ENCODE data around the gene FEZ2. TPM values are rescaled to one million over a fixed set of nuclear protein-coding genes. Genes with fewer than 3 reads are reported as not detected.

The FEZ2 gene
- total RNA-seq, 3 donors from 2014 or later (not counting 1 experiment from before 2014, with no cell fraction given) = 25.9 to 41.7 (median 36.0) TPM

- no peak for TF ChIP-seq CTCF (IDR thresholded peaks at IDR 0.05)
- peaks cover 10 to 22% of the 10 kb centered on the region in 2 donors for H3K4me1 Mint-ChIP-seq
- H3K36me3 ChIP-seq (ENCODE audit: control insufficient read depth, insufficient read depth, low read length) = peaks cover 23% of the 10 kb centered on the region
- no peak overlapping the region for H3K4me3 ChIP-seq (ENCODE audit: low read length)
- no peak overlapping the region for H3K27ac ChIP-seq (ENCODE audit: low read length)
- no peak overlapping the region for H3K27ac Mint-ChIP-seq
- H3K27me3 Mint-ChIP-seq (ENCODE audit: low read depth in 2 of 2) = no peaks in the 10 kb centered on the region
- H3K4me3 Mint-ChIP-seq = no peak overlapping the region
- no peaks in the 10 kb centered on the region for H3K36me3 Mint-ChIP-seq
- no peaks in the 10 kb centered on the region for H3K9me3 ChIP-seq (ENCODE audit: control insufficient read depth, insufficient read depth, low read length)
- no peak for ATAC-seq
- intact Hi-C loops (cut with micrococcal nuclease) = no loop called here
- no peaks in the 10 kb centered on the region for H3K27me3 ChIP-seq (ENCODE audit: control insufficient read depth, insufficient read depth, low read length)
- H3K4me1 ChIP-seq (ENCODE audit: control insufficient read depth, insufficient read depth, low read length) = no peaks in the 10 kb centered on the region
- 88% methylated on average over 7 of the region's 8 CpGs for WGBS (ENCODE audit: insufficient coverage)
- DNase-seq = no peak
- H3K9me3 Mint-ChIP-seq = no peaks in the 10 kb centered on the region
Measured at GRCh38 chr2:36561237-36561944, 36.6 kb downstream of the FEZ2 start.

DNA sequence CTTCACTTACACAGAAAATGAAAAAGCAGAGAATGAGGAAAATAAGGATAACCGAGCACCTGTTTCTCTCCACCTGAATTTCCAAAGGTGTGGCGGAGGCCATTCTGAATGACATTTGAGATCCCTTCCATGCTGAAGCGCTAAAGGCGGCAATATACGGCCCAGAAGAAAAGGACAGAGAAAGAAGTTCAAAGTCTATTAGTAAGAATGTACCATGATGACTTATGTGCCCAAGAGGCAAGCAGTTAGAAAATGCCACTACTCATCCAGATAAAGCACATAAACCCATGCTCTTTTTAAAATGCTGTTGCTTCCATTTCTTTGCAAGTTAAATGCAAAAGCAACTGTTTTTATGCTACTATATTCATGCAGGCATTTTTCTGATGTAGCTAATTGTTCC, 37.2 kb downstream of the FEZ2 start:
- H3K9me3 ChIP-seq (ENCODE audit: control insufficient read depth, insufficient read depth, low read length) = no peaks in the 10 kb centered on the region
- ATAC-seq = no peak
- Mint-ChIP-seq H3K36me3 (no peaks in the 10 kb centered on the region), H3K27ac (no peak overlapping the region), H3K4me3 (no peak overlapping the region), H3K9me3 (no peaks in the 10 kb centered on the region), H3K27me3 (ENCODE audit: low read depth in 2 of 2) (no peaks in the 10 kb centered on the region), H3K4me1 (peaks cover 10 to 22% of the 10 kb centered on the region in 2 donors)
- no peak for TF ChIP-seq CTCF (IDR thresholded peaks at IDR 0.05)
- no peak overlapping the region for H3K4me3 ChIP-seq (ENCODE audit: low read length)
- intact Hi-C loops (cut with micrococcal nuclease) = no loop called here
- H3K36me3 ChIP-seq (ENCODE audit: control insufficient read depth, insufficient read depth, low read length) = peaks cover 24% of the 10 kb centered on the region
- 99% methylated on average over 5 of the region's 5 CpGs for WGBS (ENCODE audit: insufficient coverage)
- H3K4me1 ChIP-seq (ENCODE audit: control insufficient read depth, insufficient read depth, low read length) = no peaks in the 10 kb centered on the region
- no peak overlapping the region for H3K27ac ChIP-seq (ENCODE audit: low read length)
- no peak for DNase-seq
- H3K27me3 ChIP-seq (ENCODE audit: control insufficient read depth, insufficient read depth, low read length) = no peaks in the 10 kb centered on the region

DNA sequence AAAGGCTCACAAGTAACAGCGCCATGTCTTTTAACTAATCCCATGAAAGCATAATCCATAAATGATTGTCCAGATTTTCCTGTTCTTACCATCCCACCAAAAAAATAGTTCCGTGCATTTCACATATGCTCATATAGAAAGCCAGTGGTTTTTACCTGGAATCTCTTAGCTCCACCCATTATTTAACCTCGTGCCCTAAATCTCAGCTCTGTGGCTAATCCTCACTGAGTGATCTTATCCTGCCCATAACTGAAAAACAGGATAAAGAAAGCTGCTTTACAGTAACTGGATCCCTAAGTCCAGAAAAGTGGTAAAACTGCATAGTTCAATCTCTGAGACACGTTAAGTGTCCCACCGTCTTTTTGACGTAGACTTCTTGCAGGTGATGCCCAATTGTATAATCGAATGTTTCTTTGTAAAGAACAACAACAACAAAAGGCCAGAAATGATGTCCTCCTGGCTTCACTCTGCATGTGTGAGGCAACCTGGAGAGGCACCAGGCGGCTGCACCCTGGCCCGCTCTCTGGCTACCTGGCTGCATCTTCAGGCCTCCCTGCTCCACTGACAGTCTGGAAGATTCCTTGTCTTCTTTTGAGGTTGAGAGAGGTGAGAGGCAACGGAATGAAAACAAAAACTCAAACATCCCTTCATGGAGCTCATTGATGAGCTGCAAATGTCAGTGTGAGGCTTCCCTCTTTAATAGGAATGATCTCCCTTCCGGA, 38.6 kb downstream of the FEZ2 start:
- Histone ChIP-seq H3K9me3 (ENCODE audit: control insufficient read depth, insufficient read depth, low read length) (no peaks in the 10 kb centered on the region), H3K4me3 (ENCODE audit: low read length) (no peak overlapping the region), H3K4me1 (ENCODE audit: control insufficient read depth, insufficient read depth, low read length) (no peaks in the 10 kb centered on the region), H3K27ac (ENCODE audit: low read length) (no peak overlapping the region), H3K27me3 (ENCODE audit: control insufficient read depth, insufficient read depth, low read length) (no peaks in the 10 kb centered on the region), H3K36me3 (ENCODE audit: control insufficient read depth, insufficient read depth, low read length) (peaks cover 33% of the 10 kb centered on the region)
- Mint-ChIP-seq H3K27ac (peak overlapping the region in 1 of 2 donors; percentile 8), H3K4me3 (no peak overlapping the region), H3K27me3 (ENCODE audit: low read depth in 2 of 2) (no peaks in the 10 kb centered on the region), H3K4me1 (peaks cover 9 to 10% of the 10 kb centered on the region in 2 donors), H3K9me3 (no peaks in the 10 kb centered on the region), H3K36me3 (peaks cover 11% of the 10 kb centered on the region)
- no peak for ATAC-seq
- 95% methylated on average over 11 of the region's 11 CpGs for WGBS (ENCODE audit: insufficient coverage)
- TF ChIP-seq CTCF (IDR thresholded peaks at IDR 0.05) = no peak
- intact Hi-C loops (cut with micrococcal nuclease) = no loop called here
- DNase-seq = no peak

All from natural killer cell (primary cell).